ENCODE measurements around the gene MELTF.

Gene MELTF

DNA sequence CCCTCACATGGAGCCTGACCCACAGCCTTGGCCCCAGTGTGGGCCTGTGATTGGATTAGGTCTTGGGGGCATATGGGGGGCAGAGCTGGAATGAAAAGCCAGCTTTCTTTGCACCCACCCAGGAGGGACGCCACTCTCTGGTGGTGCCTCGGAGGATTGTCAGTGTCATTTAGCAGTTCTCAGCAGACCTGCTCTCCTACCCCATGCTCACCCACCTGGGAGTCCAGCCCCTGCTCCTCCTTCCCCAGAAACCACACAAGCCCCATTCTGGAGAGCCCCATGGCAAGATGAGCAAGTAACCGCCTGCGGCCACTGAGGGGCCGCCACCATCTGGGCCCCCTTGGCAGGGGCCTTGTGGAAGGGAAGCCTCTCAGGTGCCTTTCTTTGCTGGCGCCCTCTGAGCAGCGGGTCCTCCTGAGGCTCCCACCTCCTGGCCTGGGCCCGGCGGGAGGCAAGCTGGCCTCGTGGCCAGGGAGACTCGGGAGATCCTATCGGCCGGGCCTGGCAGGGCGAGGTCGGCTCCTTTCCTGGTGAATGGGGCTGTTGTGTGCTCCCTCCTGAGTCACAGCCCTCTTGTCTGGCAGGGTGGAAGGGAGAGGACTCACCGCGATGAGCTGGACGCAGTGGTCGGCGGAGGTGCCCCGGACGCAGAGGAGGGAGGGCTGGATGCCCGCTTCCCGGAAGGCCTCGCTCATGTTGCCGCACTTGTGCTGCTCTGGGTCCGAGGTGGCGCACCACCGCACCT, 2.3 kb downstream of the MELTF start:
- no peak for DNase-seq (ENCODE audit: low read depth in 2 of 2)

DNA sequence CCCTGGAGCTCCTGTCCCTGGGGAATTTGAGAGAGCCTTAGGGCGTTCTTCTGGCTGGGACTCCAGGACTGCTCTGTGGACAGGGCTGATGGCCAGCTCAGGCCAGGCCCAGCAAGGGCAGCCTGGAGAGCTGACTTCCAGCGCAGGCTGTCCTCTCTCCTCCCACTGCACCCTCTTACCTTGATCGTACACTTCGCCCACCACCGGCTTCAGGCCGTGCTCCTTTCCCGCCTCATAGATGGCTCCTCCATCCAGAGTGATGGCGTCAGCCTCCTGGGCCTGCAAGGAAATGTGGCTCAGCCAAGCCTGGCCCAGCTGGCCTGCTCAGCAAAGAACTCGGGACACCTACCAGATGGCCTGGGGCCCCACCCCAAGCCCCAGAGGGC, 3.1 kb downstream of the MELTF start:
- no peak for DNase-seq (ENCODE audit: low read depth in 2 of 2)

DNA sequence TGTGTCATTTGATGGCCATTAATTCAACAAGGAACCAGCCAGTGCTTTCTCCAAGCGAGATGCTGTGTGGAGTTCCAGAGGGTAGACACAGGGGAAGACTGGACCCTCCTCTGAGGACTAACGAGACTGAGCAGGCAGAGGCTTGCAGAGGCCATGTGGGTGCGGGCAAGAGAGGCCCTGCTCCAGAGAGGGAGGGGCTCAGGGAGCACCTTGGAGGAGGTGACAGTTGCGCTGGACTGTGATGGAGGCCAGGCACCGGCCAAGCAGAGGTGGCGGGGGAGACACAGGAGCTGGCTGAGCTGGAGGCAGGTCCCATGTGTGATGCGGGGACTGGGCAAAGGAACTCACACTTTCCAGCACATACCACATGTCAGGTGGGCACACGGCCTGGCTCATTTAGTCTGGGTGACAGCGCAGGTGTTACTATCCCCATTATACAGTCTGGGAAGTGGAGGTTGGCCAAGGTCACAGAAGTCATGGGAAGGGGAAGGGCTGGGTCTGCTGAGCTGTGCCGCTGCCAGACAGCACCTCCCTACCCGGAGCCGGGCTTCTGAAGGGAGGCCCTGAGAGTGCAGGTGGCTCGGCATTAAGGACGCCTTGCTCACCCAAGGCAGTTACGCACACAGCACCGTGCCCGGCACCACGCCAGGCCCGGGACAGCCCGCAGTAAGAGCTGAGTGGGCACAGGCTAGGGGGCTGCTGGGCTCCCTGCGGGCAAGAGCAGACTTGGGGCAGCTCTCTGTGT, 3.7 kb downstream of the MELTF start:
- DNase-seq (ENCODE audit: low read depth in 2 of 2), result no peak

DNA sequence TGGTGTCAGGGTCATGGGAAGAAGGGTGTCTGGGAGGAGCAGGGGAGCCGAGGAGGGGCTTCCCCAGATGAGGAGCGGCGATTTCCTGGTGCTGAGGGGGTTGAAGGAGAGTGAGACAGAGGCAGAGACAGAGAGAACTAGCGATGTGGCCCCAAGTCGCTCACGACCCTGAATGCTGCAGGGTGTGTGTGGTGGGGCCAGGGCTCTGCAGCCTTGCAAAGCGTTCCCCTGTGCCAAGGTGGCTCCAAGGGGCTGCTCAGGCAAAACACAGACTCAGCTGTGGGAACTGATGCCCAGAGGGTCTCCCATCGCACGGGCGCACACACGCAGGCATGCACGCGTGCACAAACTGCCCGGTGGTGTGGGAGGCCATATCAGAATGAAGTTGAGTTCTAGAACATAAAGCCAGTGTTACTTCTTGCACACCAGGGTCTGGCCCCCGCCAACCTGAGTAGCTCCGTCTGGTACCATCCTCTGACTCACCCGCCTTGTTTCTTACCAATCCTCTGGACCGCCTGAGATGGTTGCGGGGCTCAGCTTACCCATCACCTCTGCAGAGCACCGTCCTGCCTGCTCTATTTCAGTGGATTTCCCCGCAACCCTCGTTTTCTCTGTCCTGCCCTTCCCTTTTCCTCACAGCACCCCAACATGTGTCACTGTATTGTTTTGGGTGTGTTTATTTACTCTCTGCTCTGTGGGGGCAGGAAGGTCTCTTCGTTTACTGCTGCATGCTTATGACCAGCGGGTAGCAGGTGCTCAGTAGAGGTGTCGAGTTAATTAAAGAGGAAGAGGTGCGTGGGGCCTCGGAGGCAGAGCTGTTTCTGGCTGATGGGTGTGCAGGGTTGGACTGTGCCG, 4.5 kb downstream of the MELTF start:
- DNase-seq (ENCODE audit: low read depth in 2 of 2), result no peak

DNA sequence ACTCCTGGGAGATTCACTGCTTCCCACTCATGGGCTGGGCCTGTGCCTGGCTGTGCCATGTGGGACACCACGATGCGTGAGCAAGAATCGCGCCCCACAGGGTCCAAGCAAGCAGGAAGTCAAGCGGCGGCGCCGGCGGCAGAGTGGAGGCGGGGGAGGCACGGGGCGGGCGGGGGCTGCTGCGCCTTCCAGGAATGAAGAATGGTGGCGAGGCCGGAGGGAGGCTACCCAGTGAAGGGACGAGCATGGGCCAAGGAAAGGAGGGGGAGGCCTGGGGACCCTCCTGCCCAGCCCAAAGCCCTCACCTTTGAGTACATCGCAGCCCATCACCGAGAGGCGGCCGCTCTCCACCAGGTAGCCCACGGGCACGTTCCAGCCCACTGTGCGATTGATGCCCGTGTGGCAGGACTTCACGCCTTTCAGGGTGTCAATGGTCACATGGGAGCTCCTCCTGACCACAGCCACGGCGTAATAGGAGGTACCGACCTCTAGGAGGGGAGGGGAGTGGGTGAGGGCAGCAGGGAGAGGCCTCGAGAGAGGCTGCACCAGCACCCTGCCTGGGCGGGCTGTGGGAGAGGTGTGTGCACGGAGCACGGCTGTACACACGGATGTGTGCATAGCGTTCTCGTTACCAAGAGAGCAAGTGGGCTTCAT, 5.5 kb downstream of the MELTF start:
- no peak for DNase-seq (ENCODE audit: low read depth in 2 of 2)

DNA sequence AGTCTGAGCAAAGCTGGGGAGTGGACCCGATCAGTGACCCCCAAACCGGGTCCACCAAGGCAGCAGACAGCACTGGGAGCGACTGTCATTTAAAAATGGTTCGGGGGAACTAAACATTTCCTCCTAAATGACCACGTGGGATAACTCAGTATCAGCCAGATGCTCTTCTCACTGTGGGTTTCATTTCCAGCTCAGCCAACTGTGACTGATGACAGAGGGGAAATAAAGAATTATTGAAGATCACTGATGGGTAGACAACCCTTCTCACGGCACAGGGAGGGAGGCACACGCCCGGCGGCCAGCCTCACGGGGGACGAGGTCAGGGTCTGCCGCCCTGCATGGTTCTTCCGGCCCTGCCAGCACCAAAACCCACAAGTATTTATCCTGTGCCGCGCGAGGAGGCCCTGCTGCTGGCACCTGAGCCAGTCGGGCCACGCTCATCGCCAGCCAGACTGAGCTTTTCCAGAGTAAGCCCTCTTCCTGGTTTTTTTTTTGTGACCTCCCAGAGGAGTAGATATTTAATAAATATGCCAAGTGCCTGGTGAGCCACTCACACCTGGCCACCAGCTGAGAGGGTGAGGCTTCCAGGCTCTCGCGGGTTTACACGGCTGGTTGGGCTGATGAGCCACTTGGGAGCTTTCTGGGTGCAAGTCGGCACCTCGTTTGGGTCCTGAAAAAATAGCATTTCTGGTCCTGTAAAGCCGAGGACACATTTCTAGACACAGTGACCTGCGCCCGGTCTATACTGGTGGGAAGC, 6.2 kb downstream of the MELTF start:
- DNase-seq (ENCODE audit: low read depth in 2 of 2), result no peak

DNA sequence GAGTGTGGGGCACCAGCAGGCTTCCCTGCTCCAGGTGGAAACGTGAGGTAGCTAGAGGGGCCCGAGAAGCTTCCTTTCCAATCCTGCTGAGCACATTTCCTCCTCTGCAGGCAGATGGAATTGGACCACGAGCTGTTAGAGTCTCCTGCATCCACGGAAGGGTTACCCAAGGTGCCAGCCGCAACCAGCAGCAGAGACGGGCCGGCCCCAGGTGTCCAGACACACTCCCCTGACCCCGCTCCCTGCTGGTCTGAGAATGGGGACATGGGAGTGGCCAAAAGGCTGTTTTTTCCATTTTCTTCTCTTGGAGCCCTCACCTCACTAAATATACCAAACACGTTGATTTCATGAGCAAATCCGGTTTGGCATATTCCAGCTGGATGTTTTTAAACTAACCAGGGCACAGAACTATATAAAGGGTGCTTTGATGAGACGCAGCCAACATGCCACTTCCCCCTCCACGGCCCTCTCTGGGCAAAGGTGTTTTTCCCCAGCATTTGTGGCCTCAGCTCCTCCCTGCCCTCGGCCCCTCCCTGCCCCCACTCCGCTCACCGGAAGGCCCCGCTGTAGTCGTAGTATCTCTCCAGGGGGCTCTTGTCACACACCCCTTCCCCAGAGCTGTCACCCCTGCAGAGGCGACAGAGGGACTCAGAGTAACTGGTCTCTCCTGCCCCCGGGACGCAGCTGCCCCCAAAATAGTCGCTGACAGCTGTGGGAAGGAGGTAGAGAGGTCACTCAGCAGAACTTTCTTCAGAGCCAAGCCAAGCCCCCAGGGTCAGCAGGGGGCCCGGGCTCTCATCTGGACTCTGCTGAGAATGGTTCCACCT, 7.0 kb downstream of the MELTF start:
- no peak for DNase-seq (ENCODE audit: low read depth in 2 of 2)

DNA sequence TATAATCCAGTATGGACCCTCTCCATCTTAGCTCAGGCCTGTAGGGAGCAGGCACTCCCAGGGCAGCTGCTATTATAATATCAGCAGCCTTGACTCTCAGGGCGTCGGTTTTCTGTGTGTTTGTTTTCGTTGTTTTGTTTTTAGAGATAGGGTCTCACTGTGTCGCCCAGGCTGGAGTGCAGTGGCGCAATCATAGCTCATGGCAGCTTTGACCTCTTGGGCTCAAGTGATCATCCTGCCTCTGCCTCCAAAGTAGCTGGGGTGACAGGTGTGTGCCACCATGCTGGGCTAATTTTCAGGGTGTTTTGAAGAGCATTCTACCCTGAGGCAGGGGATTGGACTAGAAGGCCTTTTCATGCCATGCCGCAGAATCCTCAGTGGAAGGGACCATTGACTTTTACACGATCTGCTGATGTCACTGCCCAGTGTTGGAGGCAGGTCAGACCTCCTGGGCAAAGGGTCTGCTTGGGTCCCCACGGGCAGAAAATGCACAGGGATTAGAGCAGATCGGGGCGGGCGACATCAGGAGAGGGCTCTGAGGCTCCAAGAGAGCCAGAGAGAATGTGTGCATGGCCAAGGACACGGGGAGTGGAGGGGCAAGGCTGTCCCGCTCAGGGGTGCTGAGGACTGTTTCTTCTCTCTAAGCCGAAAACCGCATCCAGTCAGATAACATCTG, 7.8 kb downstream of the MELTF start:
- no peak for DNase-seq (ENCODE audit: low read depth in 2 of 2)

DNA sequence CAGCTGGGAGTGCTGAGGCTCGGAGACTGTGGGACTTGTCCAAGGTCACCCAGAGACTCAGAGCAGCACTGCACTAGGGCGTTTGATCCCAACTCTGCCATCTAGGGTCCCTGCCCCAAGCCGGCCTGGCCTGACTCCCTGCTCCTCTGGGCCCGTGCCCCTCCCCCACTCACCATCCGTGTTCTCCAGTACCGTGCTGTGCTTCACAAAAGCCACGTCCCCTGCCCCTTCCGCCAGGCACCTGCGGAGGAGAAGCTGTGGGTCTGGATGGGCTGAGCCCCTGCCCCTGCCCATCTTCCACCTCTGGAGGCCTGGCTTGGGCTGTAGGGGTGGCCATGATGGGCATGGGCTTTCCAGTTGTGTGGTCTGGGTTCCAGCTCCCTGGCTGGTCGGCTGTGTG, 8.4 kb downstream of the MELTF start:
- DNase-seq (ENCODE audit: low read depth in 2 of 2), result no peak

DNA sequence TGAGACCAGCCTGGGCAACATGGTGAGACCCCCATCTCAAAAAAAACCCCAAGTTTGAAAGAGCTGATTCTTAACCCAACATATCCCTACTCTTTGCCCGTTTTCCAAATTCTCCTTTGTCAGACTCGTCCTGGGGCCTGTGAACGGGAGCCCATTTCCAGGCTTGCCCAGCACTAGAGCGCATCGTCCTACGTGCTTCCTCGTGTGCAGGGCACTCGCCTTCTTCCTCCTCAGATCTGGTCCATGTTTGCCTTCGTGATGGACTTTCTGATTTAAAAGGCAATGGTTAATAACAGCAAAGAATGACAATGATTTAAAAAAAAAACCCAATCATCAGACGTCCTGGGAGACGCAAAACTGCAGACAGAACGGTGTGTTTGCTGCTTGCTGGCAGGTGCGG, 10.1 kb downstream of the MELTF start:
- no peak for DNase-seq (ENCODE audit: low read depth in 2 of 2)

DNA sequence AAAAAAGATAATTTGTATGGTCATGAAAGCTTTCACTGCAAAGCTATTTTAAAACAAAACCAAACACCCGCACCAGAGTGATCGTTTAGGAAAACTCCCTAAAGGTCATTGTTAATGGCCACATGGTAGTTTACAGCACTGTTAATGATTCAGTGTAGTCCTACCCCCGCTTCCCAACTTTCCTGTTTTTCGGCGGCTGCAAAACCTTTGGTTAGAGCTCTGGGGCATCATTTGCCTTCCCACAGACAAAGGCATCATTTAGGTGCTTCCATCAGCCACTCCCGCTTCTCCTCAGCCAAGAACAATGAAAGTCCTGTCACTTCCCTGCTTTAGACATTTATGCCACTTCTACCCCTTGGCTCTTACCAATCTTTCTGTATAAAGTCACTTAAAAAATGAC, 10.6 kb downstream of the MELTF start:
- DNase-seq (ENCODE audit: low read depth in 2 of 2), result no peak

DNA sequence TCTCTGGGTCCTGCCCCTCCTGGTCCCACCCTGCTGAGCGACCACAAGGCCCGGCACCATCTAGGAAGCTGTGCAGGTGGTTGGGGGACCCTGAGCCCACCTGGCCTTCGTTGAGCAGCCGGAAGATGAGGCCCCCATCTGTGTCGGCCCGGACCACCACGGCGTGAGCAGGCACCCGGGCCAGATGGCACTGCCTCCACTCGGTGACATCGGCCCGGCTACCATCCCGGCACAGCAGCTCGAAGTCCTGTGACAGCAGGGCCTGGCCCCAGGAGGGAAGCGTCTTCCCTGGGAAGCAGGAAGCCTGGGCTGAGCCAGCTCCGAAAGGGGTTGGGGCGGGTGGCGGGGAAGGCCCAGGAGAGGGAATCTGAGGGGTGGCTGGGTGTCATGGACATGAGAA, 12.6 kb downstream of the MELTF start:
- DNase-seq (ENCODE audit: low read depth in 2 of 2), result no peak

DNA sequence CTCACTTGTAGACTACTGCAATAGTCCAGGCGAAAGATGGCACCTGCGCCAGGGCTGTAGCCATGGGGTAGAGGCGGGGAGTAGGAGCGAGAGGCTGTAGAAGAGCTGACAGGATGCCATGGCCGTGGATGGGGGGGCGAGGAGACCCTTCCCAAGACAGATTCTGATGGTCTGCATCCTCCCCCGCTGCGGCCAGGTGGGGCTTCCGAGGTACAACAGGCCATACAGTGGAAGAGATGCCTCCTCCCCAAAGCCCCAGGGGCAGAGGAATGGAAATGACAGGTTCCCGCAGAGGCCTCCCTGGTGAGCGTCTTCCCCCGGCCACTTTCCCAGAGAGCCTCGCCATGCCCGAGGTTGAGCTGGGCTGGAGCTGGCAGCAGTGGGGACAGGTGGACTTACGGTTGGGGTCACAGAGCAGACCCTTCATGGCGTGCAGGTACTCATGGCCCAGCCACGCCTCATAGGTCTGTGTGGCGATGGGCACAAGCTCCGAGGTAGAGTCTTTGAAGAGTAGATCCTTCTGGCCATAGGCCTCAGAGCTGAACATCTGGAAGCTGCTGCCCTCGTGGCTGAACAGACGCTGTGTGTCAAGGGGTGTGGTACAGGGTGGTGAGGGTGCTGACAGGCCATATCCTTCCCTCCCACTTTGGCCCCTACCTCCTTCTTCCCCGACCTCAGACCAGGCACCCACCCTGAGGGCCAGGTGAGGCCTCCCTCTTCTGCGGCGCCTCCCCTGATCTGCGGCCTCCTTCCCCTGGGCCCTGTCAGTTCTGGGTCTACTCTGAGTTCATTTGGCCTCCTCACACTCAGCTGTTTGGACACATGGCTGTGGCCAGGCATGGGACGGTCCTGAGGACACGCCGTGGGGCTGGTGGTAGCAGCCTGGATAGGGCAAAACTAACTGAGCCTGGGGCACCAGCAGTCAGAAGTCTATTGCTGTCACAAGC, 13.6 kb downstream of the MELTF start:
- no peak for DNase-seq (ENCODE audit: low read depth in 2 of 2)

DNA sequence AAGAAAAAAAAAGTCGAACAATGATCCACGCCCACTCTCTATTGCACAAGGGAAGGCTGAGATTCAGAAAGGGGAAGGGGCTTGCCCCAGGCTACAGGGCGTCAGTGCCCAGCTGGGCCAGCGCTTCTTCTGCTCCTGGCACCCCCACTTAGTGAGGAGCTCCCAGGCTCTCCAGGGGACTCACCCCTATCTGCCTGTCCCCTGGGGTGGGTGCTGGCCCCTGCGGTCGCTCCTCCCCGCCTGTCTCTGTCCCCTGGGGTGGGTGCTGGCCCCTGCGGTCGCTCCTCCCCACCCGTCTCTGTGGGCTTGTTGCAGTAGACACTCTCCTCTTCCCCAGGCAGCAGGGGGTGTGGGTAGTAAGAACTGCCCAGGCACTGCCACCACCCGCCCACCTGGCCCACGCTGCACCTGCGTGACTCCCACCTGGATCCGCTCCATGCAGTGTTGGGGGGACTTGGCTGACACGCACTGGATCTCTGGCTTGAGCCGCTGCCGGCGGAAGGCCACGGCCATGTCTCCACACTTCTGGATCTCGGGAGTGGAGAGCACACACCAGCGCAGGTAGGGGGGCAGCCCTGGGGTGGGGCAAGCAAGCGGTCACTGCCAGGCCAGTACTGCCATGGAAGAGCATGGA, 14.6 kb downstream of the MELTF start:
- no peak for DNase-seq (ENCODE audit: low read depth in 2 of 2)

DNA sequence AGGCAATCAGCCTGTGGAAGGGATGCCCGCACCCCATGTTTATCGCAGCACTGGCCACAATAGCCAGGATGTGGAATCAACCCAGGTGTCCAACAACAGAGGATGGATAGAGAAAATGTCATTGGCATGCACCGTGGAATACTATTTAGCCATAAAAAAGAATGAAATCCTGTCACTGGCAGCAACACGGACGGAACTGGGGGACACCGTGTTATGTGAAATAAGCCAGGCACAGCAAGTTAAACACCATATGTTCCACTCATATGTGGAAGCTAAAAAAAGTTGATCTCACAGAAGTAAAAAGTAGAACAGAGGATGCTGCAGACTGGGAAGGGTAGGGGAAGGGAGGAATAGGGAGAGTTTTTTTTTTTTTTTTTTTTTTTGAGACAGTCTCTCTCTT, 15.6 kb downstream of the MELTF start:
- no peak for DNase-seq (ENCODE audit: low read depth in 2 of 2)

DNA sequence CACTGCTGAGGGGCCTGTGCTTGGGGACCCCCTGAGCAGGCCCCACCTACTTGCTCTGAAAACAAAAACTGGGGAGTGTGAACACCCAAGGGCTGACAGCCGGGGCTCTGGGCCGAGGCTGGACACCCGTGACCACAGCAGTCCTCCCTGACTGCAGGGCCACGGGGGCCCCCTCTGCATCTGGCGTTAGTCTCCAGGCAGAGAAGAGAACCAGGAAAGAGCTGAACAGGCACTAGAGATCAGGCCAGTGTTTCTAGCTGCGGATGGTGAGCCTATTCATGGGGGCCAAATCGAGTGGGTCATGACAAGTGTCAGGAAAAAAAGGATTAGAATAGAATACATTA, 17.1 kb downstream of the MELTF start:
- no peak for DNase-seq (ENCODE audit: low read depth in 2 of 2)

DNA sequence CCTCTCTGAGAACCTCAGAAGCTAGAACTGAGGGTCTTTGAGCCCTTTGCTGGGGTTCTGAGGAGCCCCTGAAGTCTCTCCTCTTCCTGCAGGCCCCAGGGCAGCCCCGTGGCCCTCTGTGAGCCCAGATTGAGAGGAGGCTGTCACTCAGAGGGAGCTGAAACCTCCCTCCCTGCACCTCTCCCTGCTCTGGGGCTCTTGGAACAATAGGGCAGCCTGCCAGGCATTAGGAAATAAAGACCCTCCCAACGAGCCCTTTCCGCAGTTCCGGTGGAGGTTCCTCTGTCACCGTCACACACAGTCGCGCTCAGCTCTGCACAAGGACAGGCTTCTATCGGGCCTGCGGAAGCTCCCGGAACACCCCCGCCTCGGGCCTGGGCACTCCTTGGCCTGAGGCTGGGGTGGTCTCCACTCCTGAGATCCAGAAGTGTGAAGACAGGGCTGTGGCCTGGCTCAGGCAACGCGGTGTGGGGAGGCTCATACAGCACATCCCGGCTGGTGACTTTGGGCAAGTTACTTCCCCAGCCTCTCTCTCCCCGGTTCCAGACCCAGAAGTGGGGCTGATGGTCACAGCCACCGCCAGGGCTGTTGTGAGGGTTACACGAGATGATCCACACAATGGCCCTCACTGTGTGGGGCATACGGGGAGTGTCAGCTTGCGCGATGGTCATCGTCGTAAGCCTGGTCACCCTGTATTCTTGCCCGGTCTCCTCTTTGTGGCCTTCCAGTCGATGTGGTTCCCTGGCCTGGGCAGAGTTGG, 17.7 kb downstream of the MELTF start:
- DNase-seq (ENCODE audit: low read depth in 2 of 2), result no peak

Measured in stimulated activated CD8-positive, alpha-beta memory T cell treated with anti-CD3 and anti-CD28 coated beads, Interleukin-15, amount 100 ng/mL, for 48 hours (primary cell).